Parathyroid adenoma (tissue), 2 donors: ENCODE results near the gene OR6B2.

Experiments
- H2AFZ ChIP-seq: fragments of 300-600 bp; sonication (generic); one replicate; pipeline ENCODE4 v1.7.0; 2017; ENCODE audit warnings: antibody characterized with exemption, mild to moderate bottlenecking
- H3K27ac ChIP-seq: fragments of 300-600 bp; sonication (generic); one replicate; pipeline ENCODE4 v1.7.0; 2017
- H3K27me3 ChIP-seq: fragments of 300-600 bp; sonication (generic); one replicate; pipeline ENCODE4 v1.7.0; 2017; ENCODE audit warnings: low read length; ENCODE audit not compliant: control insufficient read depth, insufficient read depth
- H3K36me3 ChIP-seq: fragments of 300-600 bp; sonication (generic); one replicate; pipeline ENCODE4 v1.7.0; 2017; ENCODE audit warnings: low read length; ENCODE audit not compliant: control insufficient read depth, insufficient read depth
- H3K4me1 ChIP-seq: fragments of 300-600 bp; sonication (generic); one replicate; pipeline ENCODE4 v1.7.0; 2017; ENCODE audit warnings: control low read depth
- H3K4me2 ChIP-seq: fragments of 300-600 bp; sonication (generic); one replicate; pipeline ENCODE4 v1.7.0; 2017; ENCODE audit warnings: low read length
- H3K4me3 ChIP-seq: fragments of 300-600 bp; sonication (generic); one replicate; pipeline ENCODE4 v1.7.0; 2017; ENCODE audit warnings: low read depth, low read length
- H3K79me2 ChIP-seq: fragments of 300-600 bp; sonication (generic); one replicate; pipeline ENCODE4 v1.7.0; 2017; ENCODE audit warnings: control low read depth
- H3K9ac ChIP-seq: fragments of 300-600 bp; sonication (generic); one replicate; pipeline ENCODE4 v1.7.0; 2017; ENCODE audit warnings: mild to moderate bottlenecking
- H3K9me3 ChIP-seq: fragments of 300-600 bp; sonication (generic); one replicate; pipeline ENCODE4 v1.7.0; 2017; ENCODE audit warnings: low read length; ENCODE audit not compliant: control insufficient read depth
- CTCF ChIP-seq: fragments of 300-600 bp; sonication (generic); IDR thresholded peaks from one replicate; pipeline ENCODE4 v1.7.0; 2017; ENCODE audit warnings: antibody characterized with exemption, mild to moderate bottlenecking
- donor health status: primary hyperparathyroidism.

The OR6B2 gene

GRCh38 chr2:239985356-239985755 lies 44.9 kb downstream of the OR6B2 start:
- Histone ChIP-seq H3K27me3 (no peaks in the 10 kb centered on the region), H3K36me3 (no peaks in the 10 kb centered on the region), H3K4me2 (no peak overlapping the region), H2AFZ (no peak overlapping the region), H3K4me3 (no peak overlapping the region), H3K9ac (no peak overlapping the region), H3K9me3 (no peaks in the 10 kb centered on the region), H3K4me1 (no peaks in the 10 kb centered on the region), H3K27ac (no peak overlapping the region), H3K79me2 (peaks cover 24% of the 10 kb centered on the region)
- TF ChIP-seq CTCF, result no peak

- no peak overlapping the region for H3K9ac ChIP-seq
- no peaks in the 10 kb centered on the region for H3K36me3 ChIP-seq
- no peak overlapping the region for H3K4me2 ChIP-seq
Measured at GRCh38 chr2:239984421-239985194, 45.6 kb downstream of the OR6B2 start.

GRCh38 chr2:239983004-239983778 lies 47.0 kb downstream of the OR6B2 start:
- peaks cover 29% of the 10 kb centered on the region for H3K79me2 ChIP-seq
- no peaks in the 10 kb centered on the region for H3K4me1 ChIP-seq
- no peaks in the 10 kb centered on the region for H3K36me3 ChIP-seq
- H3K4me2 ChIP-seq, result no peak overlapping the region
- H3K27ac ChIP-seq, result no peak overlapping the region
- no peak overlapping the region for H2AFZ ChIP-seq
- H3K9ac ChIP-seq, result no peak overlapping the region
- no peak overlapping the region for H3K4me3 ChIP-seq
- no peaks in the 10 kb centered on the region for H3K9me3 ChIP-seq
- TF ChIP-seq CTCF, result no peak
- no peaks in the 10 kb centered on the region for H3K27me3 ChIP-seq

More at GRCh38 chr2:239984421-239985194, 45.6 kb downstream of the OR6B2 start:
- Histone ChIP-seq H3K9me3 (no peaks in the 10 kb centered on the region), H3K79me2 (peaks cover 27% of the 10 kb centered on the region), H3K4me3 (no peak overlapping the region), H3K27me3 (no peaks in the 10 kb centered on the region), H3K27ac (no peak overlapping the region), H2AFZ (no peak overlapping the region), H3K4me1 (no peaks in the 10 kb centered on the region)
- no peak for TF ChIP-seq CTCF
